ENCODE results near the gene RTCA.

The RTCA gene

GRCh38 chr1:100240631-100241030 is 25.4 kb upstream of the RTCA start:
- no peak for DNase-seq (ENCODE audit: low read depth, low spot score)
- in situ Hi-C loops (cut with HindIII; ENCODE audit: low sequenced_read_pairs) = no loop called here

GRCh38 chr1:100246738-100247137 is 19.3 kb upstream of the RTCA start:
- no peak overlapping the region for H3K4me3 ChIP-seq (ENCODE audit: low read depth, low read length)
- no peak for DNase-seq (ENCODE audit: low read depth, low spot score)
- no peak for TF ChIP-seq CTCF (IDR thresholded peaks at IDR 0.05; ENCODE audit: low read depth, low read length)
- in situ Hi-C loops (cut with HindIII; ENCODE audit: low sequenced_read_pairs) = no loop called here

More at GRCh38 chr1:100240631-100241030, 25.4 kb upstream of the RTCA start:
- H3K4me3 ChIP-seq (ENCODE audit: low read depth, low read length) = no peak overlapping the region
- TF ChIP-seq CTCF (IDR thresholded peaks at IDR 0.05; ENCODE audit: low read depth, low read length) = no peak

- in situ Hi-C loops (cut with HindIII; ENCODE audit: low sequenced_read_pairs) = no loop called here
- no peak for DNase-seq (ENCODE audit: low read depth, low spot score)
- peak overlapping the region; percentile 81 for H3K4me3 ChIP-seq (ENCODE audit: low read depth, low read length)
- TF ChIP-seq CTCF (IDR thresholded peaks at IDR 0.05; ENCODE audit: low read depth, low read length) = no peak
These were observed 16.9 kb upstream of the RTCA start for GRCh38 chr1:100249155-100249536.

GRCh38 chr1:100249537-100250257 is 16.3 kb upstream of the RTCA start, which contains the start of gene DBT:
Gene DBT, minus strand, starts transcription at chr1:100249834. Its CDS starts 14 bp downstream, at chr1:100249820.
- in situ Hi-C loops (cut with HindIII; ENCODE audit: low sequenced_read_pairs) = no loop called here
- TF ChIP-seq CTCF (IDR thresholded peaks at IDR 0.05; ENCODE audit: low read depth, low read length) = no peak
- H3K4me3 ChIP-seq (ENCODE audit: low read depth, low read length) = peak within 1 kb of the TSS; percentile 81
- DNase-seq (ENCODE audit: low read depth, low spot score) = peak; percentile 94

- peak overlapping the region; percentile 81 for H3K4me3 ChIP-seq (ENCODE audit: low read depth, low read length)
- TF ChIP-seq CTCF (IDR thresholded peaks at IDR 0.05; ENCODE audit: low read depth, low read length) = no peak
- peak; percentile 6 for DNase-seq (ENCODE audit: low read depth, low spot score)
- in situ Hi-C loops (cut with HindIII; ENCODE audit: low sequenced_read_pairs) = no loop called here
These were observed 15.8 kb upstream of the RTCA start for GRCh38 chr1:100250264-100250663.

GRCh38 chr1:100250807-100251206 is 15.2 kb upstream of the RTCA start:
- TF ChIP-seq CTCF (IDR thresholded peaks at IDR 0.05; ENCODE audit: low read depth, low read length) = no peak
- H3K4me3 ChIP-seq (ENCODE audit: low read depth, low read length) = no peak overlapping the region
- in situ Hi-C loops (cut with HindIII; ENCODE audit: low sequenced_read_pairs) = no loop called here
- DNase-seq (ENCODE audit: low read depth, low spot score) = no peak
